ENCODE results near the gene DIS3L2. TPM values are rescaled to one million over a fixed set of nuclear protein-coding genes. Genes with fewer than 3 reads are reported as not detected.

Gene DIS3L2, protein sequence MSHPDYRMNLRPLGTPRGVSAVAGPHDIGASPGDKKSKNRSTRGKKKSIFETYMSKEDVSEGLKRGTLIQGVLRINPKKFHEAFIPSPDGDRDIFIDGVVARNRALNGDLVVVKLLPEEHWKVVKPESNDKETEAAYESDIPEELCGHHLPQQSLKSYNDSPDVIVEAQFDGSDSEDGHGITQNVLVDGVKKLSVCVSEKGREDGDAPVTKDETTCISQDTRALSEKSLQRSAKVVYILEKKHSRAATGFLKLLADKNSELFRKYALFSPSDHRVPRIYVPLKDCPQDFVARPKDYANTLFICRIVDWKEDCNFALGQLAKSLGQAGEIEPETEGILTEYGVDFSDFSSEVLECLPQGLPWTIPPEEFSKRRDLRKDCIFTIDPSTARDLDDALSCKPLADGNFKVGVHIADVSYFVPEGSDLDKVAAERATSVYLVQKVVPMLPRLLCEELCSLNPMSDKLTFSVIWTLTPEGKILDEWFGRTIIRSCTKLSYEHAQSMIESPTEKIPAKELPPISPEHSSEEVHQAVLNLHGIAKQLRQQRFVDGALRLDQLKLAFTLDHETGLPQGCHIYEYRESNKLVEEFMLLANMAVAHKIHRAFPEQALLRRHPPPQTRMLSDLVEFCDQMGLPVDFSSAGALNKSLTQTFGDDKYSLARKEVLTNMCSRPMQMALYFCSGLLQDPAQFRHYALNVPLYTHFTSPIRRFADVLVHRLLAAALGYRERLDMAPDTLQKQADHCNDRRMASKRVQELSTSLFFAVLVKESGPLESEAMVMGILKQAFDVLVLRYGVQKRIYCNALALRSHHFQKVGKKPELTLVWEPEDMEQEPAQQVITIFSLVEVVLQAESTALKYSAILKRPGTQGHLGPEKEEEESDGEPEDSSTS
- total RNA-seq = 14.1 TPM

DNA sequence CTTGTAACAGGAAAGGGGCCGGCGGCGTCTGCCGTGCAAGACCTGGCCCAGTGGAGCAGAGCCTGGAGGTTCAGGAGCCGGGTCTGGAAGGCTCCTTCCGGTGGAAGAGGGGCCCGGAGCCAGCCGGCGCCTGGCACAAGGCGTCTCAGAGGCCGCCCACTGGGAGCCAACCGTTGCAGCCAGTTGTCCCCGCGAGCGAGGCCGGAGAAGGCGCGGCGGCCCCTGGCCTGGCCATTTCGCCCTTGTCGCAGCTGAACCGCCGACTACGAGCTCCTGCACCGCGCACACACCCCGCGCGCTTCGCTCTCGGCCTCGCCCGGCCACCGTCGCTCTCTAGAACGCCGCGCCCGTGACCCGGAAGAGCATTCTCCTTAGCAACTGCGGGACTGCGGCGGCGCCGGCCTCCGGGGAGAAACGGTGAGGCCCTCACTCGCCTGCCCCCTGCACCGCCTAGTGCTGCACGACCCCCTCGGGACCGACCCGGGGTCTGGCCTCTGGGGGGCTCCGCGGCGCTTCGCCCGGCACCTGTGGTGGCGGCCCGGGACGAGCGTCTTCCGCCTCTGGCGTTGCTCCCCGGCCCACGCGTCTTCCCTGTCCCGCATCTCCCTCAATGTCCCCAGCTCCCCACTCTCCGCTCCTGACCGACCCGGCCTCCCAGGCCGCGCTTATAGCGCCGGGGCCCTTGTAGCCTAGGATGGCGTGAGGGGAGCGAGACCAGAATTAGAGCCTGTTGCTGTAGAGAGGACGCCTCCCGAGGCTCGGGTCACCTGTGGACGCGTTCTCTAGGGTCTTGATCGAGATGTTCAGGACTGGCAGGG lies at the start of gene DIS3L2:
Gene DIS3L2 (plus strand): TSS at position 365 of the 818 bp plus-strand sequence. CDS start 53,215 bp downstream, outside the sequence.
- peak; percentile 97 for ATAC-seq

DNA sequence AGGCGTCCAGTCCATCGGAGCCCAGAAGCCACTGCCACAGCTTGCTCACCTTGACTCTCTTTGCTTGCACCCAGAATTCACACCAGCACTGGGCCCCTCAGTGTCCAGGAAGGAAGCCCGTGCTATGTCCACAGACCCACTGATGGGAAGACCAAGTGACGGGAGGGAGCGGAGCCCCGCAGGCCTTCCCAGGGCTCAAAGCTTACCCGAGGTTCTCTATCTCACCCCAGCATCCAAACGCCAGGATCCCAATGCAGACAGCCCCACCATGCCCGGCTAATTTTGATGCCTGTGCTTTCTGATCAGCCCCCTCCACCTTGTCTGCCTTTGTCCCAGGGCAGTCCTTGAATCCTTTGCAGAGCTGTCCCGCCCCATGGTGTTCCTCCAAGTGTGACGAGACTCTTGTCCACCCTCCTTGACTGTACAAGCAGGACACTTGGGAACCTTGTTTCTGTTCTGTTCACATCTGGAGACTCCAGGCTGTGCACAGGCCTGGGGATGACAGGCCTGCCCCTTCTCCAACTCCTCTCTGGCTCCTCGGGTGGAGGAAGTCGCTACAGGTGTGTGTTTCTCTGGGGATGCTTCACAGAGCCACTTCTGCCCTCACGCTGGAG lies 47.3 kb upstream of the DIS3L2 start:
- ATAC-seq (no peak), DNase-seq (ENCODE audit: low spot score) (no peak)

More for the DNA sequence above, at the start of gene DIS3L2:
- DNase-seq (ENCODE audit: low spot score) = peak; percentile 89

DNA sequence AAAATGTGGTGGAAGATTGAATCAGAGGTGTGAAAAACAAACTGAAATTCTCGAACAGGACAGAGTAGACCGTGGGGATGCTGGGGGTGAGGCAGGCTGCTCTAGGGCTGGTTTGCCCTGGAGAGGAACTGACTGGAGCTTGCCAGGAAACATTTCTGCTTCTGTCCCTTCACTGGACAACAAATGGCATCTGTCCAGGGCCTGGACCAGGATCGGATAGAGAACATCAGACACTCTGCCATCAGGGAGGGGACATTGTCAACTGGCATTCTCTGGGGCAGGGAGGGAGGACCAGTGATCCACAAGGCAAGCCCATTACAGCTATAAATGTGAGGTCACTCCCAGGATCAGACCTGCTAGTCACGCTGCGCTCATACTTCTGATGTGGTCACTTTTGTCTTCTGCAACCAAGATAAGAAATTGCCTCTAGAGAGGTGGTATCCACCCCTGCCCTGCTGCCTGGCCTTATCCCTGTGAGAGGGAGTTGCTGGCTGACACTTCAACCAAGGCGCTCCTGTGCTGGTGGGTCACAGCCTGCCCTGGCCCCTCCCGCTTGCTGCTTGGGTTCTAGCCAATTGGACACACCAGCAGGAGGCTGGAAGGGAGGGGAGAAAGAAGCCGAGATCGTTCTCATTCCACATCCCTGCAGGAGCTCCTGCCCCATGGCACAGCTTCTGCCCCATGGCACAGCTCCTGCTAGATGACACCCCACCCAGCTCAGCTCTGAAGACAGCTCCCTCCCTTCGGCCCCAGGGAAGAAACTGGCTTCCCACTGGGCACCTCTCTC lies 44.0 kb upstream of the DIS3L2 start:
- no peak for ATAC-seq
- no peak for DNase-seq (ENCODE audit: low spot score)

DNA sequence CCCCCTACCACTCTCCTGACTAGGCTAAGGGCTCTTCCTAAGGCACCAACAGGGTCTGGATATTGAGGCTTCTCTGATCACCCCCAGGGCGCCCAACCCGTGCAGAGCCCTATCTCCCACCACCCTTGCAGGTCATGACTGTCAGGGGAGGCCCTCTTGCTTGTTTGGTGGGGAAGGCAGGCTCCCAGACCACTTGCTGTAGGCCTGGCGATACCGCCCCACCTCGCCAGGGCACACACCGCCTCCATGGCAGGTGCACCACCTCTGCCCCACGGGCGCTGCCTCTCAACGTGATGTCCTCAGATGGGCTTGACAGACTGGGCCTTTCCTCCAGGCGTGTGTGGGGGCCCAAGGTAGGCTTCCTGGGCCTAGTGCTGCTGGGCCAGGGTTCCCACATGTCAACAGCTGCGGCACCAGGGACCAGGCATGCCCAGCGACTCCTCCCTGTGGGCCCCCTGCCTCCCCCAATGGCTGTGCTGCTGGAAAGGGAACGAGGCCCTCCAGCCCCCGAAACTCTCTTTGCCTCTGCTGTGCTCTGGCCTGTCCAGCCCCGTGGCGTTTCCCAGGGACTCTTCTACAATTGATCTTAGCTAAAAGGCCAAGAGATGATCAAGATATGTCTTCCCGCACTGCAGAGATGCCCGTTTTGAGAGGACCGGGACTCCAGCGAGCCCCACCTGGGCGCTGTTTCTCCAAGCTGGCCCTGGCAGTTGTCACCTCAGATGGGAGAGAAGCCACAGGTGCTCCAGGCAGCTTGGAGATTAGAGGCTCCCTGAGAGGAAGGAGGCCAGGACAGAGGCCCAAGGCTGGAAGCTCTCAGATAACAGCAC lies 42.8 kb upstream of the DIS3L2 start:
- no peak for DNase-seq (ENCODE audit: low spot score)

DNA sequence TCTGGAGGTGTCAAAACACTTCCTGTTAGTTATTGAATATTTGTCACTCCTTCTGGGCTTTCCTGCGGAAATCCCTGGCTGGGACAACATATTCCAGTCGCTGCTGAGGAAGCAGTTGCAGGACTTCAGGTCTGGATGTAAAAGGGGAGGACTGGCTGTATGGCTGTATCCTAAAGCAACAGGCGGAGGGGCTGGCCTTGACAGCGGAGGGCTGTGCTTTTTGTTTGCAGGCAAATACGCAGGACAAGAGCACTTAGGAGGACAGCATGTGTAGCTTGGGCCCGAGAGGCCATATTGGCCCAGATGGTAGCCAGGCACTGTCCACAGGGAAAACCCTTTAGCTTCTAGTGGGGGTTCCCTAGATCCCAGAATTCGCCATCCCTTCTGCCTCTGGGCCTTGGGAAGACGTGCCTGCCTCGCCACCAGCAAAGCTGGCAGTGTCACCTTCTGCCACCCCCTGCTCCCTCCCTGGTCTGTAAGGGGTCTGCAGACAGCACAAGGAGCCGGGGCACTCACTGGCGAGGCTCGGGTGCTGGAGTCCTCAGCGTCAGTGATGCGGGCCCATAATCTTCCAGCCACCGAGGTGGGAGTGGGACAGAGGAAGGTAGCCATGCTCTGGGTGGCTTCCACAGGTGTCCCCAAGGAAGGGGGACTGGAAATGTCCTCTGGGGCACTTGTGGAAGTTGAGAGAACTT lies 42.0 kb upstream of the DIS3L2 start:
- no peak for ATAC-seq
- no peak for DNase-seq (ENCODE audit: low spot score)

More for the DNA sequence above, 42.8 kb upstream of the DIS3L2 start:
- ATAC-seq = no peak

DNA sequence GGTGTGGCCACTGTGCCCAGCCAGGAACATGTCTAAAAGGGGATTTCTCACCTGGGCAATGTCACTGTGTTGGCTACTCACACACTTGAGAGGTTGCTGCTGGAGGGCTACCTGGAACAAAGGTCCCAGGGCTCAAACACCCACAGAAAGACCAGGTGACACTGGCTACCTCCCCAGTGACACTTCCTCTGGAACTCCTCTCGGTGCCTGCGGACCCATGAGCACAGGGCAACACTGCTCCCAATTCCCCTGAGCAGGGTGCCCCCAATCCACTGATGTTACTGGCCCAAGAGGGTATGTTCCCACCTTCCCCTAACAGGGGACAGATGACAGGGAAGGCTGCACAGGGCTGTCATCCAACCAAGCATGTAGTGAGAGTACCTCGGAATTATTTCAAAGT lies 41.1 kb upstream of the DIS3L2 start:
- DNase-seq (ENCODE audit: low spot score) (no peak), ATAC-seq (no peak)

DNA sequence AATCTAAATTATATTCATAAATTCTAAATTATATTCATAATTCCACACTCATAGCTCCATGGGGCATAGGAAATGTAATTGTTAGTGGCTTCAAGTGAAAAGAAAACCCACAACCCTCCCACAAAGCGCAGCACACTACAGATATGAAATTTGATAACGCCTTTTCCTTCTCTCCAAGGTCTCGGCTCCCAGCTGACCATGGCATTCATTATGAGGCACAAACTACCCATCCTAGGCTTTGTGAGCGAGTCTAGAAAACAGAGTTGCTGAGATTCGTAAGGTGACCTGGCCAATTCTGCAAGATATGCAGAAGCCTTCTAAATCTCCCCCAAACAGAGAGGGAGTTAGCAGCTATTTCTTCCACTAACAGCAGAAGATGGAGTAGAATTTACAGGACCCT lies 40.7 kb upstream of the DIS3L2 start:
- ATAC-seq (no peak), DNase-seq (ENCODE audit: low spot score) (no peak)

DNA sequence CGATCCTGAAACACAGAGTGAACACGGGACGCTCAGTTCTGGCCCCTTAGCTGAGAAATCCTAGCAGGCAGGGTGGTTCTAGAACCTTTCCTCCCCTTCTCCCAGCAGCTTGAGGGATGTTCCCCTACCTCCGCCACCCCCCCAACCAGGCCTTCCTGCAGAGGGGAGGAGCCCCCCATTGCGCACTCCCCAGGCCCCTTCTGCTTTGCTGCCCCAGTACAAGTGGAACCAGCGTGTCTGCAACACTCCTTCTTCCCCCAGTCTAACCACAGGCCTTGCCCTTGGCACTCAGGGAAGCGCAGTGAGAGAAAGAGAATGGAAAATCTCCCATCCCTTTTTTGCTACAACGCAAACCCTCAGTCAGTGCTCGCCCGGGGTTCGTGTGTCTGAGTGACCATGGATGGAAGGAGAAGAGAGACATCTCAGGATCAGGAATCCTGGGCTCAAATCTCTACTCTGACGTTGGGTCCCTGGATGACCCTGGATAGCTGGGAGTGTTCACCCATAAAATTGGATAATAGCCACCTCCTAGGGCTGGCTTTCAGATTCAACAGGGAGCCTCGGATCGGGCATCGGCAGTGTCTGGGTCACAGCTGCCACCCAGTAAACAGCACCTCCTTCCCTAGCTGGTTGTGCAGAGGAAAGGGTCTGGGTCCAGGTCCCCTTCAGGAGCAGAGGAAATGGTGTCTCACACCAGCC lies 39.1 kb upstream of the DIS3L2 start:
- ATAC-seq (no peak), DNase-seq (ENCODE audit: low spot score) (no peak)

DNA sequence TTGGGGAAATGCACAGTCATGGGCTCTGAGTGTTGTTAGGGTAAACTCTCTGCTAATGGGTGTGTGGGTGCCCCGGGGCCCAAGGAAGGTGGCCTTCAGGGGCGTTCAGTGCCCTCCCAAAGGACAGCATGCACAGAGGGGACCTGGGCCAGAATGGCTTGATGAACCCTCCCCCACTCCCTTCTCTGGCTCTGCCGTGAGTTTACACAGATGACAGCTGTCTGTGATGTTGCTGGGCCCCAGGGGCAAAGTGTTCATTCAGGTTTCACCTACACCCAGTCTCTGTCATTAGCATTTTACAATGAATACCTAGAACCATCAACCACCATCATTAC lies 38.5 kb upstream of the DIS3L2 start:
- no peak for DNase-seq (ENCODE audit: low spot score)
- no peak for ATAC-seq

DNA sequence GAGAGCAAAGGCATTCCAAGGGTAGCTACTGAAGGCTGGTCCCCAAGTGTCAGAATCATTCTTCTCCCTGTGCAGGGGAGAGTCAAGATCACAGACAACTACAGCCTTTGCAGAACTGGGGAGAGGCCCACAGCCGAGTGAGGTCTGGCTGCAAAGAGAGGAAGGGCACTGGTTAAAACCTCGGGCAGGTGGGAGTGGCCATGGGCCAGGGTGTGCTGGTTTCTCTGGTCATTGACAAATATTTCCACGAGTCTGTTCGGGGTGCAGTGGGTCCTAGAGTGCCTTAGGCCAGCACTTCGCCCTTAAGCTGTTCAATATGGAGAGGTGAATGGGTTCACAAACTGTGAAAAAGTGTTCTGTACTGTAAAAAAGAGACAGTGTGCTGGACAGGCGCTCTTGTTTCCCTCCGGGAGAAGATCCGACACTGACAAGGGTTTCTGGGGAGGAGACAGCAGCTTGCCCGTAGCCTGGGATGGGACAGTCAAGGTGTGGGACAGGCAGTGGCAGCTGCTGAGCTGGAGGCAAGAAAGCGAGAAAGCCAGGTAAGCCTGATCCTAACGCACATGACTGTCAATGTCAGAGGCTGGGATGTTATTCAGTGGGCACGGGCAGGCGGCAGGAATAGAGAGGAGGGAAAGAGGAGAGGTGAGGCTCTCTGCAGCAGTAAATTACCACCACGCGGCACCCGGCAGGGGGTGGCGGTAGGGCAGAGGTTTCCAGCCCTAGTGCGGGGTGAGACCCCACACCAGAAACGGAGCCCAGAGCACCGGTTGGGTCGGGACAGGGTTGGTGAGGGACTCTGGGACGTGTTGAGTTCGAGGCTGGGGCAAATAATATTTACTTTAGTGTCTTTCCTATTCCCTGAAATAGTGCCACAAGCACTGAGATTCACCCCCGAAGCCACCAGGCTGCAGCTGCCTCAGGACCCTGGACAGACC lies 37.3 kb upstream of the DIS3L2 start:
- no peak for ATAC-seq
- no peak for DNase-seq (ENCODE audit: low spot score)

DNA sequence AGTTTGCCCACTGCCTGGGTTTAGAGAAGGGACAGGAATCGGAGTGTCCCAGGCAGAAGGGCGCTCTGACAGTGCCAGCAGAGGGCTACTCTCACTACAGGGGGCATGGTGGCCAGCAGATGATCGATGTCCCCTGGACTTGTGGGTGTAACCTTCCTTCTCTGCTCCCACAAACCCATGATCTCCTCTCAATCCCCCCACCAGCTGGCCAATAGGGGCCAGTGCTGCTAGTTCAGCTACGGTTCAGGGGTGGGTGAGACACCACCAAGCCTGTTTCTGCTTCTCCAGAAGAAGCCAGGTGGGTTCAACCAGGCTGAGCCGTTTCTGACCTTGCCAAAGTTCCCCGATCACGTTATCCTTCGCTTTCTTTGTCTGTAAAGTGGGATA lies 36.6 kb upstream of the DIS3L2 start:
- ATAC-seq (no peak), DNase-seq (ENCODE audit: low spot score) (no peak)

DNA sequence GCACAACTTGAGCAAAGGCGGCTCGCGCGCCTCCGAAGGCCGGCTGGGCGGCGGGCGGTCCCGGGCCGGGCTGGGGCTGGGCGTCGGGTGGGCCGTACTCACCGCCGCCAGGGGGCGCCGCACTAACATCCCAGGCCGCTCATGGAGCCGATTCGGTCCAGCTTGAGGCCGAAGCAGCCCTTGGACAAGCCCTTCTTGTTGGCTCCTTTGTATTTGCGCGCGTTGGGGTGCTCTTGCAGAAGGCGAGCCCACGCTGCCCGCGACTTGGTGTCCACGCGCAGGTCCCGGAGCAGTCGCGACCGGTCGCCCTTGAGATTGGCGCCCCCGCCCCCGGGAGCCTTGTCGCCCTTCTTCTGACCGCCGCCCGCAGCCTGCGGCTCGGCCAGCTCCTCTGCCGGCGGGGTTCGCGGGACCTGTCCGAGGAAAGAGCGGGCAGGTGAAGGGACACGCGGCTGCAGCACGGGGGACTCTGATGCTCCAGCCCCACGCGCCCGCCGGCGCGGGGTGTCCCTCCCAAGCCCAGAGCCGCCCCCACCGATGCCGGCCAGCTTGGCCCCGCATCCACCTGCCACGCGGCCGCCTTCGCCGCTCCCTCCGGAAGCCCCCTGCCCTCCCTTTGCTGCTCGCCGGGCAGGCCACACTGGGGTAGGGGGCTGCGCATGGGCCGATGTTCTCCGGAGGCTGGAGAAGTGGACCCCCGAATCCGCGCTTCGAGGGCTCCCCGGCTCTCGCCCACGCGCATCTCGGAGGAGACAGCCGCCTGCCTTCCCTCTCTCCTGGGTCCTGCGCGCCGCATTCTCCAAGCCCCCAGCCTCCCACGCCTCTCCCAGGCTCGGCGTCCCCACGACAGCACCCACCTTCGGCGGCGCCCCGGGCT lies 36.0 kb upstream of the DIS3L2 start:
- ATAC-seq (peak; percentile 95), DNase-seq (ENCODE audit: low spot score) (peak; percentile 83)

DNA sequence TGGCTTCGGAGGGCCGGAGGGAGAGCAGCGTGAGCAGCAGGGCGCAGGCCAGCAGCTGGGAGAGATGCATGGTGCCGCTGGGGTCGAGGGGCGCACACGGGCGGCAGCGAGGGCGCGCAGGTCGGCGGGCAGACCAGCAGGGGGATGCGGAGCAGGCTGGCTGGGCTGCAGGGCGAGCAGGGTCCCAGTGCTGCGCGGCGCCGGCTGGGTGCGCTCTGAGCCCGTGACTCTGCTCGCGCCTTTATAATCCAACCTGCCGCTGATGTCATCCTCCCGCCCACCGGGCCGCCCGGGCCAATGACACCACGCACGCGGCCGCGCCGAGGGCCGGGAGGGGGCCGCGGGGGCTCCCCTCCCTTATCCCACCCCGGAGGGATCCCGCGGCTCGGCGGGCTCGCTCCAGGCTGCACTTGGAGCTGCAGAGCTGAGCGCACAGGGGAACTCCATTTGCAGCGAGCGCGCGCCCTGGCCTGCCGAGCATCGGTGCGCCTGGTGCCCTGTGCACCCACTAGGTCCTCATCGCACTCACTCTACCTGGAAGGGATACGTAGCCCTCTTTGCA lies 35.3 kb upstream of the DIS3L2 start, which contains the start of gene NPPC:
Gene NPPC (minus strand): TSS at position 217 of the 562 bp plus-strand sequence. CDS start 147 bp downstream, at position 70.
- no peak for DNase-seq (ENCODE audit: low spot score)
- ATAC-seq = peak; percentile 67

DNA sequence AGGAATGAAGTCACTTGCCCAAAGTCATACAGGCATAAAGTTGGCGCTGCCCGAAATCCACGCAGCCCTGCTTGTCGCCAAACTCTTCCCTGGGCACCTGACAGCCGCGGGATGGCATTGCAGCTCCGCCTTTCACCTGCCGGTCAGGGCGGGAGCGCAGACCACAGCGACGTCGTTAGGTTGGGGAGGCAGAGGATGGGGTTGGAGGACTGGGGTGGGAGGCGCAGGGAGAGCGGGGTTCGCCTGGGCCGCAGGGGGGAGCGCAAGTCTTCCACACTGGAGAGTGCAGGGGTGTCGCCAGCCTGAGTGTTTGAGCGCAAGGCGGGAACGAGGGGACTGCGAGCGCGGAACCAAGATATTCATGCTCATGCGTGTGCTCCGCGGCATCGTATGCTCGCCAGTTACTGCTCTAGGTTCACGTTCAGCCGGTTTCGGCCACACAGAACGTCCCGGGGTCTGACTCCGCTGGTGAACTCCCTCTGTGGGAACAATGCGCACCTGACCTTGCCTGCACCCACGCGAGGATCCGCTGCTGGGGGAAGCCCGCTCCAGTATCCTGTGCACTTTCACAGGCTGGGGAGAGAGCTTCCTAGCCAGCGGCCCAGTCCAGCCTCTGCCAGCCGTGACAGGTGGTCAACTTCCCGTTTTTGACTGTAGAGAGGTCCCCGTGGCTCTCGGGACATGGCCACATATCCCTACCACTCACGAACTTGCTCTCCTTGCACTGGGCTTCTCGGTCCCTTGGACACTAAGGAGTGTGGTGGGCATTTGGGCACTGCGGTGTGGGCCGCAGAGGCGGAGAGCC lies 34.5 kb upstream of the DIS3L2 start:
- DNase-seq (ENCODE audit: low spot score) (no peak), ATAC-seq (peak; percentile 56)

DNA sequence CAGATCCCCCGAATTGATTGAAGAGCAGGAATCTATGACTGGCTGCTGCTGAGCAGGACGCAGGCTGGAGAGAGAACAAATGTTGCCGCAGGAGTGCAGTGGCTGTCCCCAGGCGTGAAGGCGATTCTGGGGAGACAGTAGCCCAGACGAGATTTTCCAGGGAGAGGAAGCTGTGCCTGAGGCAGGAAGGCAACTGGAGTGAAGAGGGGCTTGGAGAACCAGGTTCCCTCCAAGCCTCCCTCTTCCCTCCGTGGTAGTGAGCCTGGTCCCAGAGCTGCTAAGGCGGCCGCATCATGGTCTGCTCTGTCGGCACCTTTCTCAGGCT lies 34.0 kb upstream of the DIS3L2 start:
- no peak for DNase-seq (ENCODE audit: low spot score)
- no peak for ATAC-seq

All from left lobe of liver (tissue), 2 donors.